IPS-18c (cell line): Measurements from ENCODE around the gene C1RL.

ENCODE experiments used
- H3K4me3 ChIP-seq: 2 replicates; pipeline ENCODE4 v1.7.0; 2013; ENCODE audit warnings: low read depth, mild to moderate bottlenecking, low read length, moderate library complexity; ENCODE audit not compliant: insufficient read depth
- H3K9me3 ChIP-seq: one replicate; pipeline ENCODE4 v1.6.1; 2013; ENCODE audit warnings: mild to moderate bottlenecking, low read length, moderate library complexity; ENCODE audit not compliant: control insufficient read depth, insufficient read depth

Gene C1RL

GRCh38 chr12:7106082-7106481 is 2.9 kb downstream of the C1RL start:
- Histone ChIP-seq H3K9me3 (no peaks in the 10 kb centered on the region), H3K4me3 (no peak overlapping the region)

- no peak overlapping the region for H3K4me3 ChIP-seq
- no peaks in the 10 kb centered on the region for H3K9me3 ChIP-seq
Measured at GRCh38 chr12:7103837-7104584, 5.0 kb downstream of the C1RL start.

GRCh38 chr12:7102582-7102981 is 6.4 kb downstream of the C1RL start:
- H3K9me3 ChIP-seq: no peaks in the 10 kb centered on the region
- H3K4me3 ChIP-seq: no peak overlapping the region

- H3K4me3 ChIP-seq: no peak overlapping the region
- no peaks in the 10 kb centered on the region for H3K9me3 ChIP-seq
Measured at GRCh38 chr12:7101694-7102131, 7.3 kb downstream of the C1RL start.

GRCh38 chr12:7101047-7101693 is 7.8 kb downstream of the C1RL start:
- Histone ChIP-seq H3K4me3 (no peak overlapping the region), H3K9me3 (no peaks in the 10 kb centered on the region)

- no peaks in the 10 kb centered on the region for H3K9me3 ChIP-seq
- no peak overlapping the region for H3K4me3 ChIP-seq
Measured at GRCh38 chr12:7100239-7100638, 8.8 kb downstream of the C1RL start.

- H3K9me3 ChIP-seq: no peaks in the 10 kb centered on the region
- no peak overlapping the region for H3K4me3 ChIP-seq
Measured at GRCh38 chr12:7099290-7099996, 9.6 kb downstream of the C1RL start.

- H3K9me3 ChIP-seq: no peaks in the 10 kb centered on the region
- no peak overlapping the region for H3K4me3 ChIP-seq
Measured at GRCh38 chr12:7096979-7097378, 12.0 kb downstream of the C1RL start.

GRCh38 chr12:7096006-7096932 is 12.7 kb downstream of the C1RL start:
- H3K9me3 ChIP-seq: no peaks in the 10 kb centered on the region
- H3K4me3 ChIP-seq: no peak overlapping the region

GRCh38 chr12:7093892-7094291 is 15.1 kb downstream of the C1RL start:
- H3K4me3 ChIP-seq: no peak overlapping the region
- peaks cover 5% of the 10 kb centered on the region for H3K9me3 ChIP-seq

GRCh38 chr12:7093486-7093885 is 15.5 kb downstream of the C1RL start:
- peaks cover 5% of the 10 kb centered on the region for H3K9me3 ChIP-seq

GRCh38 chr12:7092986-7093460 is 16.0 kb downstream of the C1RL start:
- peaks cover 5% of the 10 kb centered on the region for H3K9me3 ChIP-seq
- no peak overlapping the region for H3K4me3 ChIP-seq

More at GRCh38 chr12:7093486-7093885, 15.5 kb downstream of the C1RL start:
- H3K4me3 ChIP-seq: no peak overlapping the region

GRCh38 chr12:7092229-7092985 is 16.6 kb downstream of the C1RL start, which contains the start of gene C1R:
Gene C1R (minus strand): TSS chr12:7092445. CDS start chr12:7092388, 57 bp downstream.
- peak within 1 kb of the TSS; percentile 34; the same call in 1 of the 2 replicates for H3K4me3 ChIP-seq
- H3K9me3 ChIP-seq: peaks cover 5% of the 10 kb centered on the region

- Histone ChIP-seq H3K4me3 (no peak overlapping the region), H3K9me3 (peaks cover 5% of the 10 kb centered on the region)
Measured at GRCh38 chr12:7091660-7092228, 17.3 kb downstream of the C1RL start.

GRCh38 chr12:7091171-7091570 is 17.8 kb downstream of the C1RL start:
- peaks cover 5% of the 10 kb centered on the region for H3K9me3 ChIP-seq
- no peak overlapping the region for H3K4me3 ChIP-seq
